ENCODE measurements around the gene SLC35E1. TPM values are rescaled to one million over a fixed set of nuclear protein-coding genes. Genes with fewer than 3 reads are reported as not detected.

SLC35E1 gene
- total RNA-seq, 1 experiment from 2014 or later, result 28.5 TPM

GRCh38 chr19:16516923-16517610 is 55.1 kb downstream of the SLC35E1 start:
- DNase-seq (ENCODE audit: low spot score) (no peak), ATAC-seq (no peak)
- Mint-ChIP-seq H3K36me3 (peaks cover 43% of the 10 kb centered on the region), H3K27ac (peak overlapping the region; percentile 53; the same call in 1 of the 2 replicates), H3K4me3 (no peak overlapping the region), H3K4me1 (no peaks in the 10 kb centered on the region), H3K27me3 (ENCODE audit: low read depth) (no peaks in the 10 kb centered on the region), H3K9me3 (no peaks in the 10 kb centered on the region)
- POLR2A ChIA-PET, result interaction anchor here (0.5 kb wide), 1 partner anchor 311 kb away, joined by 13 read pairs; no protein-coding TSS in a partner anchor
- CTCF ChIA-PET, result interaction anchor here (1.0 to 4.5 kb wide), 2 partner anchors 74 to 140 kb away, joined by 3 to 43 read pairs; no protein-coding TSS in a partner anchor
- TF ChIP-seq FOXK1 (CRISPR knock-in tag; IDR thresholded peaks at IDR 0.05), result no peak
- TF ChIP-seq, protein P1, sequence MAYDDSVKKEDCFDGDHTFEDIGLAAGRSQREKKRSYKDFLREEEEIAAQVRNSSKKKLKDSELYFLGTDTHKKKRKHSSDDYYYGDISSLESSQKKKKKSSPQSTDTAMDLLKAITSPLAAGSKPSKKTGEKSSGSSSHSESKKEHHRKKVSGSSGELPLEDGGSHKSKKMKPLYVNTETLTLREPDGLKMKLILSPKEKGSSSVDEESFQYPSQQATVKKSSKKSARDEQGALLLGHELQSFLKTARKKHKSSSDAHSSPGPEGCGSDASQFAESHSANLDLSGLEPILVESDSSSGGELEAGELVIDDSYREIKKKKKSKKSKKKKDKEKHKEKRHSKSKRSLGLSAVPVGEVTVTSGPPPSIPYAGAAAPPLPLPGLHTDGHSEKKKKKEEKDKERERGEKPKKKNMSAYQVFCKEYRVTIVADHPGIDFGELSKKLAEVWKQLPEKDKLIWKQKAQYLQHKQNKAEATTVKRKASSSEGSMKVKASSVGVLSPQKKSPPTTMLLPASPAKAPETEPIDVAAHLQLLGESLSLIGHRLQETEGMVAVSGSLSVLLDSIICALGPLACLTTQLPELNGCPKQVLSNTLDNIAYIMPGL (CRISPR knock-in tag; IDR thresholded peaks at IDR 0.05), result no peak
- TF ChIP-seq, protein P2, sequence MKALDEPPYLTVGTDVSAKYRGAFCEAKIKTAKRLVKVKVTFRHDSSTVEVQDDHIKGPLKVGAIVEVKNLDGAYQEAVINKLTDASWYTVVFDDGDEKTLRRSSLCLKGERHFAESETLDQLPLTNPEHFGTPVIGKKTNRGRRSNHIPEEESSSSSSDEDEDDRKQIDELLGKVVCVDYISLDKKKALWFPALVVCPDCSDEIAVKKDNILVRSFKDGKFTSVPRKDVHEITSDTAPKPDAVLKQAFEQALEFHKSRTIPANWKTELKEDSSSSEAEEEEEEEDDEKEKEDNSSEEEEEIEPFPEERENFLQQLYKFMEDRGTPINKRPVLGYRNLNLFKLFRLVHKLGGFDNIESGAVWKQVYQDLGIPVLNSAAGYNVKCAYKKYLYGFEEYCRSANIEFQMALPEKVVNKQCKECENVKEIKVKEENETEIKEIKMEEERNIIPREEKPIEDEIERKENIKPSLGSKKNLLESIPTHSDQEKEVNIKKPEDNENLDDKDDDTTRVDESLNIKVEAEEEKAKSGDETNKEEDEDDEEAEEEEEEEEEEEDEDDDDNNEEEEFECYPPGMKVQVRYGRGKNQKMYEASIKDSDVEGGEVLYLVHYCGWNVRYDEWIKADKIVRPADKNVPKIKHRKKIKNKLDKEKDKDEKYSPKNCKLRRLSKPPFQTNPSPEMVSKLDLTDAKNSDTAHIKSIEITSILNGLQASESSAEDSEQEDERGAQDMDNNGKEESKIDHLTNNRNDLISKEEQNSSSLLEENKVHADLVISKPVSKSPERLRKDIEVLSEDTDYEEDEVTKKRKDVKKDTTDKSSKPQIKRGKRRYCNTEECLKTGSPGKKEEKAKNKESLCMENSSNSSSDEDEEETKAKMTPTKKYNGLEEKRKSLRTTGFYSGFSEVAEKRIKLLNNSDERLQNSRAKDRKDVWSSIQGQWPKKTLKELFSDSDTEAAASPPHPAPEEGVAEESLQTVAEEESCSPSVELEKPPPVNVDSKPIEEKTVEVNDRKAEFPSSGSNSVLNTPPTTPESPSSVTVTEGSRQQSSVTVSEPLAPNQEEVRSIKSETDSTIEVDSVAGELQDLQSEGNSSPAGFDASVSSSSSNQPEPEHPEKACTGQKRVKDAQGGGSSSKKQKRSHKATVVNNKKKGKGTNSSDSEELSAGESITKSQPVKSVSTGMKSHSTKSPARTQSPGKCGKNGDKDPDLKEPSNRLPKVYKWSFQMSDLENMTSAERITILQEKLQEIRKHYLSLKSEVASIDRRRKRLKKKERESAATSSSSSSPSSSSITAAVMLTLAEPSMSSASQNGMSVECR (CRISPR knock-in tag; IDR thresholded peaks at IDR 0.05; ENCODE audit: borderline replicate concordance), result no peak
- no peak for TF ChIP-seq TP53 (CRISPR knock-in tag; IDR thresholded peaks at IDR 0.05)
- TF ChIP-seq FOXP4 (CRISPR knock-in tag; IDR thresholded peaks at IDR 0.05), result no peak
- TF ChIP-seq, protein P3, sequence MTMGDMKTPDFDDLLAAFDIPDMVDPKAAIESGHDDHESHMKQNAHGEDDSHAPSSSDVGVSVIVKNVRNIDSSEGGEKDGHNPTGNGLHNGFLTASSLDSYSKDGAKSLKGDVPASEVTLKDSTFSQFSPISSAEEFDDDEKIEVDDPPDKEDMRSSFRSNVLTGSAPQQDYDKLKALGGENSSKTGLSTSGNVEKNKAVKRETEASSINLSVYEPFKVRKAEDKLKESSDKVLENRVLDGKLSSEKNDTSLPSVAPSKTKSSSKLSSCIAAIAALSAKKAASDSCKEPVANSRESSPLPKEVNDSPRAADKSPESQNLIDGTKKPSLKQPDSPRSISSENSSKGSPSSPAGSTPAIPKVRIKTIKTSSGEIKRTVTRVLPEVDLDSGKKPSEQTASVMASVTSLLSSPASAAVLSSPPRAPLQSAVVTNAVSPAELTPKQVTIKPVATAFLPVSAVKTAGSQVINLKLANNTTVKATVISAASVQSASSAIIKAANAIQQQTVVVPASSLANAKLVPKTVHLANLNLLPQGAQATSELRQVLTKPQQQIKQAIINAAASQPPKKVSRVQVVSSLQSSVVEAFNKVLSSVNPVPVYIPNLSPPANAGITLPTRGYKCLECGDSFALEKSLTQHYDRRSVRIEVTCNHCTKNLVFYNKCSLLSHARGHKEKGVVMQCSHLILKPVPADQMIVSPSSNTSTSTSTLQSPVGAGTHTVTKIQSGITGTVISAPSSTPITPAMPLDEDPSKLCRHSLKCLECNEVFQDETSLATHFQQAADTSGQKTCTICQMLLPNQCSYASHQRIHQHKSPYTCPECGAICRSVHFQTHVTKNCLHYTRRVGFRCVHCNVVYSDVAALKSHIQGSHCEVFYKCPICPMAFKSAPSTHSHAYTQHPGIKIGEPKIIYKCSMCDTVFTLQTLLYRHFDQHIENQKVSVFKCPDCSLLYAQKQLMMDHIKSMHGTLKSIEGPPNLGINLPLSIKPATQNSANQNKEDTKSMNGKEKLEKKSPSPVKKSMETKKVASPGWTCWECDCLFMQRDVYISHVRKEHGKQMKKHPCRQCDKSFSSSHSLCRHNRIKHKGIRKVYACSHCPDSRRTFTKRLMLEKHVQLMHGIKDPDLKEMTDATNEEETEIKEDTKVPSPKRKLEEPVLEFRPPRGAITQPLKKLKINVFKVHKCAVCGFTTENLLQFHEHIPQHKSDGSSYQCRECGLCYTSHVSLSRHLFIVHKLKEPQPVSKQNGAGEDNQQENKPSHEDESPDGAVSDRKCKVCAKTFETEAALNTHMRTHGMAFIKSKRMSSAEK (CRISPR knock-in tag; IDR thresholded peaks at IDR 0.05; ENCODE audit: borderline replicate concordance), result no peak
- no peak for TF ChIP-seq FOXJ3 (CRISPR knock-in tag; IDR thresholded peaks at IDR 0.05; ENCODE audit: borderline replicate concordance)
- no peak for TF ChIP-seq ZNF512 (CRISPR knock-in tag; IDR thresholded peaks at IDR 0.05; ENCODE audit: borderline replicate concordance)
- TF ChIP-seq, protein P4, sequence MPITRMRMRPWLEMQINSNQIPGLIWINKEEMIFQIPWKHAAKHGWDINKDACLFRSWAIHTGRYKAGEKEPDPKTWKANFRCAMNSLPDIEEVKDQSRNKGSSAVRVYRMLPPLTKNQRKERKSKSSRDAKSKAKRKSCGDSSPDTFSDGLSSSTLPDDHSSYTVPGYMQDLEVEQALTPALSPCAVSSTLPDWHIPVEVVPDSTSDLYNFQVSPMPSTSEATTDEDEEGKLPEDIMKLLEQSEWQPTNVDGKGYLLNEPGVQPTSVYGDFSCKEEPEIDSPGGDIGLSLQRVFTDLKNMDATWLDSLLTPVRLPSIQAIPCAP (CRISPR knock-in tag; IDR thresholded peaks at IDR 0.05), result no peak
